Astrocyte (in vitro differentiated cells and primary cell): Measurements from ENCODE around the gene PRKG2. TPM values are rescaled to one million over a fixed set of nuclear protein-coding genes. Genes with fewer than 3 reads are reported as not detected.

ENCODE experiments used
- DNase-seq: peaks from one replicate; pipeline ENCODE4 v3.0.0-alpha.2; 2010; ENCODE audit warnings: low read depth
- FAIRE-seq: peaks from 2 replicates; lab custom pipeline; 2011; peaks lifted over from hg19 to GRCh38; lab: Jason Lieb, UNC
- H2AFZ ChIP-seq: 2 replicates; pipeline ENCODE4 v1.6.0; 2012; ENCODE audit warnings: low read depth, low read length, inconsistent platforms
- H3K27ac ChIP-seq: 2 replicates; pipeline ENCODE4 v1.5.1; 2011; ENCODE audit warnings: low read depth, low read length, inconsistent platforms
- H3K27me3 ChIP-seq: 2 replicates; pipeline ENCODE4 v1.6.0; 2011; ENCODE audit warnings: low read length, inconsistent platforms; ENCODE audit not compliant: insufficient read depth
- H3K36me3 ChIP-seq: 2 replicates; pipeline ENCODE4 v1.5.1; 2011; ENCODE audit warnings: low read length, inconsistent platforms; ENCODE audit not compliant: insufficient read depth
- H3K4me1 ChIP-seq: 2 replicates; pipeline ENCODE4 v1.5.1; 2011; ENCODE audit warnings: low read length, inconsistent platforms; ENCODE audit not compliant: insufficient read depth
- H3K4me2 ChIP-seq: 2 replicates; pipeline ENCODE4 v1.6.0; 2012; ENCODE audit warnings: low read length, inconsistent platforms
- H3K4me3 ChIP-seq: 2 replicates; pipeline ENCODE4 v1.5.1; 2011; ENCODE audit warnings: low read depth, mild to moderate bottlenecking, low read length, inconsistent platforms; ENCODE audit not compliant: insufficient read depth
- H3K79me2 ChIP-seq: 2 replicates; pipeline ENCODE4 v1.6.0; 2012; ENCODE audit warnings: mild to moderate bottlenecking, low read length, inconsistent platforms; ENCODE audit not compliant: insufficient read depth
- H3K9ac ChIP-seq: 2 replicates; pipeline ENCODE4 v1.6.0; 2012; ENCODE audit warnings: mild to moderate bottlenecking, low read length, inconsistent platforms
- H3K9me3 ChIP-seq: 2 replicates; pipeline ENCODE4 v1.5.1; 2012; ENCODE audit warnings: low read depth, mild to moderate bottlenecking, low read length, inconsistent platforms; ENCODE audit not compliant: insufficient read depth
- H4K20me1 ChIP-seq: 2 replicates; pipeline ENCODE4 v1.6.0; 2012; ENCODE audit warnings: low read length, inconsistent platforms; ENCODE audit not compliant: insufficient read depth
- H3K27ac Mint-ChIP-seq: one replicate; pipeline ENCODE4 v1.8.0; 2021; ENCODE audit warnings: mild to moderate bottlenecking, mixed read lengths; ENCODE audit not compliant: unreplicated experiment
- H3K27me3 Mint-ChIP-seq: one replicate; pipeline ENCODE4 v1.8.0; 2021; ENCODE audit warnings: low read depth, mixed read lengths; ENCODE audit not compliant: unreplicated experiment
- H3K36me3 Mint-ChIP-seq: one replicate; pipeline ENCODE4 v1.8.0; 2021; ENCODE audit warnings: low read depth, mixed read lengths; ENCODE audit not compliant: unreplicated experiment
- H3K4me1 Mint-ChIP-seq: one replicate; pipeline ENCODE4 v1.8.0; 2021; ENCODE audit warnings: low read depth, mixed read lengths; ENCODE audit not compliant: unreplicated experiment
- H3K4me3 Mint-ChIP-seq: one replicate; pipeline ENCODE4 v1.8.0; 2021; ENCODE audit warnings: mild to moderate bottlenecking, moderate library complexity, mixed read lengths; ENCODE audit not compliant: unreplicated experiment
- H3K9me3 Mint-ChIP-seq: one replicate; pipeline ENCODE4 v1.8.0; 2021; ENCODE audit warnings: mild to moderate bottlenecking, mixed read lengths; ENCODE audit not compliant: unreplicated experiment
- EZH2 ChIP-seq: IDR thresholded peaks from 2 replicates; pipeline ENCODE4 v1.6.1; 2012; ENCODE audit warnings: mild to moderate bottlenecking, low read length, inconsistent platforms; ENCODE audit not compliant: insufficient read depth
- total RNA-seq: library from RNA; stranded (reverse); gene quantifications from 2 replicates; pipeline ENCODE4 v1.2.1, GENCODE V29; 2021
- TF ChIP-seq, protein P1 (sequence below): IDR thresholded peaks from 2 replicates; pipeline ENCODE4 v1.5.1; 2011; ENCODE audit warnings: low read depth, mild to moderate bottlenecking, inconsistent platforms, low read length, moderate library complexity; ENCODE audit not compliant: insufficient read depth

The PRKG2 gene
- total RNA-seq, 1 donor from 2014 or later: 0.23 TPM

DNA sequence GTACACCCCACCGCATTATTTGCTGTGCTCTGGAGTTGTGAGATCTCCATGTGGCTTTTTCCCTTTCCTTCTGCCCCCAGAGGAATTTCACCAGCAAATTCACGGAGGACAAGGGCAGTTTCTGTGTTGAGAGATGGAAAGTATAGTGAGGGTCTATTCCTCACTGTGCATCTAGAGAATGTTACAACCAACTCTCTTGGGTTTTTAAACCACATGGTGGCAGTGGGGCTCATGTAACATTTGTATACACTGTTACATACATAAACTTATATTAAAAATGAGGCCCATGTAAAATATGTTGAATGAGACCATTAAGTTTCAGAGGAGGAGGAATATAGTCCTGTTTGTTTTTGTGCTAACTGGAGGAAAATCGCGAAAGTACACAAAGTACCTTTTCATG lies 909 bp upstream of the PRKG2 start:
- Mint-ChIP-seq H3K27ac (no peak overlapping the region), H3K27me3 (peaks cover 29% of the 10 kb centered on the region), H3K4me1 (no peaks in the 10 kb centered on the region), H3K4me3 (peak overlapping the region; percentile 80), H3K9me3 (peaks cover 4% of the 10 kb centered on the region), H3K36me3 (no peaks in the 10 kb centered on the region)
- Histone ChIP-seq H2AFZ (no peak overlapping the region), H3K9me3 (no peaks in the 10 kb centered on the region), H3K36me3 (no peaks in the 10 kb centered on the region), H3K27ac (no peak overlapping the region), H3K4me3 (no peak overlapping the region), H3K4me1 (peaks cover 7% of the 10 kb centered on the region), H3K9ac (no peak overlapping the region), H3K4me2 (peak overlapping the region; percentile 90), H3K27me3 (peaks cover 33% of the 10 kb centered on the region), H3K79me2 (no peaks in the 10 kb centered on the region), H4K20me1 (no peaks in the 10 kb centered on the region)
- DNase-seq (no peak), FAIRE-seq (no peak)
- TF ChIP-seq, protein P1, sequence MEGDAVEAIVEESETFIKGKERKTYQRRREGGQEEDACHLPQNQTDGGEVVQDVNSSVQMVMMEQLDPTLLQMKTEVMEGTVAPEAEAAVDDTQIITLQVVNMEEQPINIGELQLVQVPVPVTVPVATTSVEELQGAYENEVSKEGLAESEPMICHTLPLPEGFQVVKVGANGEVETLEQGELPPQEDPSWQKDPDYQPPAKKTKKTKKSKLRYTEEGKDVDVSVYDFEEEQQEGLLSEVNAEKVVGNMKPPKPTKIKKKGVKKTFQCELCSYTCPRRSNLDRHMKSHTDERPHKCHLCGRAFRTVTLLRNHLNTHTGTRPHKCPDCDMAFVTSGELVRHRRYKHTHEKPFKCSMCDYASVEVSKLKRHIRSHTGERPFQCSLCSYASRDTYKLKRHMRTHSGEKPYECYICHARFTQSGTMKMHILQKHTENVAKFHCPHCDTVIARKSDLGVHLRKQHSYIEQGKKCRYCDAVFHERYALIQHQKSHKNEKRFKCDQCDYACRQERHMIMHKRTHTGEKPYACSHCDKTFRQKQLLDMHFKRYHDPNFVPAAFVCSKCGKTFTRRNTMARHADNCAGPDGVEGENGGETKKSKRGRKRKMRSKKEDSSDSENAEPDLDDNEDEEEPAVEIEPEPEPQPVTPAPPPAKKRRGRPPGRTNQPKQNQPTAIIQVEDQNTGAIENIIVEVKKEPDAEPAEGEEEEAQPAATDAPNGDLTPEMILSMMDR: no peak
- TF ChIP-seq EZH2: no peak

DNA sequence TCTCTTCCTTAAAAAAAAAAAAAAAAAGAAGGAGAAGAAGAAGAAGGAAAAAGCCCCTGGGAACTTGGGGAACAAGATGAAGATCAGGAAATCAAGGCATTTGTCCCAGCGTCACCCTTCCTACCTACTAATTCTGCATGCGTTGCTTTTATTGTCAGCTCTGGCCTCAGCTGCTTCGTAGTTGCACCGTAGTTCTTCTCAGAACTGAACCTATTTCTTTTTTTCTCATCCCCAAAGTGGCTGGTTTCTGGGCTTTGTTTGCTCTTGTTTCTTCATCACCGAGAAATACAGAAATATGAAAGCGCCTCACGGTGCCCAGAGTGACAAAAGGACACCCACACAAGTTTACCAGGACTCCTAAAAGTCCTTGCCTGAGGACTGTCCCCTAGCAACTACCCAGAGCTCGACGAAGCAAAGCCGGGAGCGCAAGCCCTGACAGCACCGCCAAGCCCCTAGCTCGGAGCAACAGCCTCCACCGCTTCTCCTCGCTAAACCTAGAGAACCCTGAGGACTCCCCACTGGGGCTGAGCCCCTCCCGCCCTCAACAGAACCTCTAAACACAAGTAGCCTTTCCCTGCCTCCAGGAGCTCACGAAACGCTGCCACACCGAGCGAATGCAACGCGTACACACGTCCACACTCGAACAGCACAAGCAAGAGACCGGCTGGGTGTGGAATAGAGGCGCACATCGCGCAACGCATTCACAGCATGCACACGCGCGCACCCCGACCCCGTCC lies 710 bp downstream of the PRKG2 start:
- Mint-ChIP-seq H3K27me3 (peaks cover 26% of the 10 kb centered on the region), H3K4me1 (no peaks in the 10 kb centered on the region), H3K27ac (no peak overlapping the region), H3K4me3 (peak overlapping the region; percentile 83), H3K9me3 (peaks cover 4% of the 10 kb centered on the region), H3K36me3 (no peaks in the 10 kb centered on the region)
- no peaks in the 10 kb centered on the region for H3K79me2 ChIP-seq
- peak overlapping the region; percentile 85 for H2AFZ ChIP-seq
- TF ChIP-seq, protein P1: no peak
- no peak for TF ChIP-seq EZH2
- H3K9ac ChIP-seq: no peak overlapping the region
- H3K4me1 ChIP-seq: peaks cover 7% of the 10 kb centered on the region
- H3K27ac ChIP-seq: no peak overlapping the region
- H3K36me3 ChIP-seq: no peaks in the 10 kb centered on the region
- no peaks in the 10 kb centered on the region for H3K9me3 ChIP-seq
- peaks cover 37% of the 10 kb centered on the region for H3K27me3 ChIP-seq
- H3K4me2 ChIP-seq: peak overlapping the region; percentile 90
- no peaks in the 10 kb centered on the region for H4K20me1 ChIP-seq
- peak overlapping the region; percentile 46 for H3K4me3 ChIP-seq
- FAIRE-seq (no peak), DNase-seq (peak; percentile 6)

DNA sequence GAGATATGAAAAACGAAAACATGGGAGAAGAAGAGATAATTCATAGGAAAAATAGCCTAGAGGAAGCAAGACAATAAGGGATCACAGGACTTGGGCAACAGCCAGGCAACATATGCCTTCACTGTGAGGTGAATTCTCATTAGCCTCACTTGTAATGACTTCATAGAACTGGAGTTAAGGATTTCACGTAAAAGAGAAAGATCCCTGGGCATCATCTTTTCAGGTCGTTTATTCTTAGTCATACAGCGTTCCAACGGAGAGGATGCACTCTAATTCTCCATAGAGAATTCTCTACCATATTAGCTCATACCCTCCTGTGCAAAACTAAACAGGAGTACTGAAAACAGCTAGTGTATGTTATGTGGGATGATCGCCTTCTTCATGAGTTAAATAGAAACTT lies 1.4 kb downstream of the PRKG2 start:
- no peak for TF ChIP-seq EZH2
- TF ChIP-seq, protein P1: no peak
- H2AFZ ChIP-seq: no peak overlapping the region
- H3K4me1 Mint-ChIP-seq: no peaks in the 10 kb centered on the region
- H3K36me3 Mint-ChIP-seq: no peaks in the 10 kb centered on the region
- H3K27ac Mint-ChIP-seq: no peak overlapping the region
- H3K79me2 ChIP-seq: no peaks in the 10 kb centered on the region
- H3K9ac ChIP-seq: no peak overlapping the region
- H3K9me3 Mint-ChIP-seq: peaks cover 2% of the 10 kb centered on the region
- H3K27ac ChIP-seq: no peak overlapping the region
- no peak overlapping the region for H3K4me3 Mint-ChIP-seq
- FAIRE-seq: peak; percentile 32
- H3K27me3 ChIP-seq: peaks cover 37% of the 10 kb centered on the region
- DNase-seq: no peak
- no peaks in the 10 kb centered on the region for H4K20me1 ChIP-seq
- peaks cover 7% of the 10 kb centered on the region for H3K4me1 ChIP-seq
- peaks cover 25% of the 10 kb centered on the region for H3K27me3 Mint-ChIP-seq
- H3K36me3 ChIP-seq: no peaks in the 10 kb centered on the region
- H3K9me3 ChIP-seq: no peaks in the 10 kb centered on the region
- H3K4me2 ChIP-seq: no peak overlapping the region
- no peak overlapping the region for H3K4me3 ChIP-seq
